Measurements from ENCODE around the gene CBLB. TPM values are rescaled to one million over a fixed set of nuclear protein-coding genes. Genes with fewer than 3 reads are reported as not detected.

Gene CBLB
- total RNA-seq (2022): 19.7 and 43.4 TPM in 2 replicates
- Bru-seq, nascent RNA: percentile 86 among the genes with signal in this experiment
- BruChase-seq, experiment 1, labeled RNA remaining after a 6-hour chase: percentile 64 among the genes with signal in this experiment
- BruChase-seq, experiment 2, labeled RNA remaining after a 2-hour chase: percentile 71 among the genes with signal in this experiment
- long read RNA-seq, full-length matches to known transcripts: 6 of 25 reads
- long read RNA-seq, partial matches to known transcripts: 2 of 25 reads
- long read RNA-seq, other reads (novel, unspliced or antisense): 17 of 25 reads

GRCh38 chr3:105868742-105869530, at the start of gene CBLB:
CBLB (minus strand) TSS chr3:105869012; CDS start chr3:105867577, 1,435 bp downstream.
- intact Hi-C loops (cut with micrococcal nuclease): loop anchor here (2.0 to 10.0 kb wide), 10 partner anchors 77 to 1196 kb away; no protein-coding TSS in a partner anchor
- POLR2A ChIA-PET: interaction anchor here (0.5 to 3.1 kb wide), 54 partner anchors 9 to 1339 kb away, joined by 3 to 21 read pairs (median 4); no protein-coding TSS in a partner anchor

GRCh38 chr3:105916767-105917166, 48.0 kb upstream of the CBLB start:
- peaks cover 20% of the 10 kb centered on the region for H3K9me3 Mint-ChIP-seq (ENCODE audit: unreplicated experiment)
- intact Hi-C loops (cut with micrococcal nuclease): no loop called here
- no peak for DNase-seq (ENCODE audit: unreplicated experiment)
- ChIA-PET POLR2A (no interaction called here), CTCF (no interaction called here)
- H3K4me1 Mint-ChIP-seq (ENCODE audit: insufficient read depth, unreplicated experiment): no peaks in the 10 kb centered on the region
- no peak overlapping the region for H3K27ac Mint-ChIP-seq (ENCODE audit: low read depth, unreplicated experiment)
- no peaks in the 10 kb centered on the region for H3K27me3 Mint-ChIP-seq (ENCODE audit: insufficient read depth, unreplicated experiment)
- no peak overlapping the region for H3K4me3 Mint-ChIP-seq (ENCODE audit: unreplicated experiment)
- BruUV-seq (replicated peaks): no TSS peak
- TF ChIP-seq CTCF (IDR thresholded peaks at IDR 0.05; ENCODE audit: unreplicated experiment): no peak
- H3K36me3 Mint-ChIP-seq (ENCODE audit: insufficient read depth, unreplicated experiment): no peaks in the 10 kb centered on the region

More at GRCh38 chr3:105868742-105869530, at the start of gene CBLB:
- Mint-ChIP-seq H3K27me3 (ENCODE audit: insufficient read depth, unreplicated experiment) (no peaks in the 10 kb centered on the region), H3K4me3 (ENCODE audit: unreplicated experiment) (peak within 1 kb of the TSS; percentile 92), H3K36me3 (ENCODE audit: insufficient read depth, unreplicated experiment) (no peaks in the 10 kb centered on the region), H3K27ac (ENCODE audit: low read depth, unreplicated experiment) (peak within 1 kb of the TSS; percentile 97), H3K9me3 (ENCODE audit: unreplicated experiment) (no peaks in the 10 kb centered on the region), H3K4me1 (ENCODE audit: insufficient read depth, unreplicated experiment) (peaks cover 35% of the 10 kb centered on the region)
- no peak for TF ChIP-seq CTCF (IDR thresholded peaks at IDR 0.05; ENCODE audit: unreplicated experiment)
- CTCF ChIA-PET: interaction anchor here (0.6 to 1.8 kb wide), 5 partner anchors 9 to 738 kb away, joined by 3 to 4 read pairs (median 3); no protein-coding TSS in a partner anchor
- BruUV-seq (replicated peaks): no TSS peak
- DNase-seq (ENCODE audit: unreplicated experiment): peak; percentile 97

- H3K27me3 Mint-ChIP-seq (ENCODE audit: insufficient read depth, unreplicated experiment): no peaks in the 10 kb centered on the region
- peak; percentile 9 for DNase-seq (ENCODE audit: unreplicated experiment)
- ChIA-PET CTCF (interaction anchor here (0.7 kb wide), 1 partner anchor 10 kb away, joined by 3 read pairs; no protein-coding TSS in a partner anchor), POLR2A (no interaction called here)
- H3K27ac Mint-ChIP-seq (ENCODE audit: low read depth, unreplicated experiment): no peak overlapping the region
- H3K9me3 Mint-ChIP-seq (ENCODE audit: unreplicated experiment): peaks cover 15% of the 10 kb centered on the region
- no TSS peak for BruUV-seq (replicated peaks)
- no peaks in the 10 kb centered on the region for H3K4me1 Mint-ChIP-seq (ENCODE audit: insufficient read depth, unreplicated experiment)
- intact Hi-C loops (cut with micrococcal nuclease): no loop called here
- H3K4me3 Mint-ChIP-seq (ENCODE audit: unreplicated experiment): no peak overlapping the region
- no peaks in the 10 kb centered on the region for H3K36me3 Mint-ChIP-seq (ENCODE audit: insufficient read depth, unreplicated experiment)
- no peak for TF ChIP-seq CTCF (IDR thresholded peaks at IDR 0.05; ENCODE audit: unreplicated experiment)
Measured at GRCh38 chr3:105915524-105915923, 46.7 kb upstream of the CBLB start.

- H3K4me1 Mint-ChIP-seq (ENCODE audit: insufficient read depth, unreplicated experiment): no peaks in the 10 kb centered on the region
- BruUV-seq (replicated peaks): no TSS peak
- H3K27ac Mint-ChIP-seq (ENCODE audit: low read depth, unreplicated experiment): no peak overlapping the region
- H3K9me3 Mint-ChIP-seq (ENCODE audit: unreplicated experiment): no peaks in the 10 kb centered on the region
- no peak overlapping the region for H3K4me3 Mint-ChIP-seq (ENCODE audit: unreplicated experiment)
- no peak for TF ChIP-seq CTCF (IDR thresholded peaks at IDR 0.05; ENCODE audit: unreplicated experiment)
- no peaks in the 10 kb centered on the region for H3K36me3 Mint-ChIP-seq (ENCODE audit: insufficient read depth, unreplicated experiment)
- intact Hi-C loops (cut with micrococcal nuclease): no loop called here
- DNase-seq (ENCODE audit: unreplicated experiment): no peak
- ChIA-PET CTCF (no interaction called here), POLR2A (no interaction called here)
- no peaks in the 10 kb centered on the region for H3K27me3 Mint-ChIP-seq (ENCODE audit: insufficient read depth, unreplicated experiment)
Measured at GRCh38 chr3:105913616-105914015, 44.8 kb upstream of the CBLB start.
